GM13976 (cell line): ENCODE data around the gene SERPINB6.
"Not testable (repeated sequence)": the region's sequence is repeated elsewhere in the genome, so short reads cannot be mapped to it uniquely, and the experiment has no call there.

Experiments
- DNase-seq: peaks from one replicate; pipeline ENCODE4 v3.0.0; 2012; ENCODE audit warnings: low spot score
- CTCF ChIP-seq: IDR thresholded peaks from 2 replicates; pipeline ENCODE4 v1.5.1; 2012; ENCODE audit warnings: borderline replicate concordance, mild to moderate bottlenecking; ENCODE audit not compliant: insufficient read depth; ENCODE audit errors: extremely low read depth, missing control alignments, control extremely low read depth
- in situ Hi-C: fragments of 300-500 bp; cut with MboI; formaldehyde crosslinking; loops from one replicate; pipeline ENCODE4 v1.12.0; 2022; ENCODE audit warnings: low sequenced_read_pairs, mixed read lengths, inconsistent platforms; ENCODE audit not compliant: unreplicated experiment

The SERPINB6 gene

DNA sequence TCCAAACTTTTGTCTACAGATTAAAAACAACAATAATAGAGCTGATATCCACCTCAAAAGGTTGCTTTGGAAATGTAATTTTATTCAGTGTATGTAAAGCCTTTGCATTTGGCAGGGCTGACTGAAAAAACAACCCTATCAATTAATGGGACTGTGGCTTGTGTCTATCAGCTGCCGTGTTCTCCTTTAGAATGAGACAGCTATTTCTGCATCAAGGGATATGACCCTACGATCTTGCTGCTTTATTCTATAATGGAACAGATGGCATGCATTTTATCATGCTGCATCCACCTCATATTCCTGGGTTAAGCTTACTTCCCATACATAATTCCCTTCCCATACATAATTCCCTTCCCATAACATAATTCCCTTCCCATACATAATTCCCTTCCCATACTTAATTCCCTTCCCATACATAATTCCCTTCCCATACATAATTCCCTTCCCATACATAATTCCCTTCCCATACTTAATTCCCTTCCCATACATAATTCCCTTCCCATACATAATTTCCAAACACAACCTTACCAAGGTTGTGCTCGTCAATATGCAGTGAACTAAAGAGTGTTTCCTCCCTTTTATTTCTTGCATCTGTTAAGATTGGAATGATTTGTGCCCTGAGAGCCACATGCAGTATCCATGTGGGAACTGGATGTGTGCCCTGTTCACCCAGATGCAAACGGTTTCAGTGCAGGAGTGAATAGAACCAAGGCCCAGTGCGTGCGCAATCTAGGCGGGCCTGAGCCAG, 26.8 kb downstream of the SERPINB6 start:
- no peak for TF ChIP-seq CTCF
- in situ Hi-C loops = no loop called here
- no peak for DNase-seq

- no peak for DNase-seq
- in situ Hi-C loops = no loop called here
- TF ChIP-seq CTCF = no peak
These were observed 27.8 kb downstream of the SERPINB6 start for GRCh38 chr6:2943564-2943955.

DNA sequence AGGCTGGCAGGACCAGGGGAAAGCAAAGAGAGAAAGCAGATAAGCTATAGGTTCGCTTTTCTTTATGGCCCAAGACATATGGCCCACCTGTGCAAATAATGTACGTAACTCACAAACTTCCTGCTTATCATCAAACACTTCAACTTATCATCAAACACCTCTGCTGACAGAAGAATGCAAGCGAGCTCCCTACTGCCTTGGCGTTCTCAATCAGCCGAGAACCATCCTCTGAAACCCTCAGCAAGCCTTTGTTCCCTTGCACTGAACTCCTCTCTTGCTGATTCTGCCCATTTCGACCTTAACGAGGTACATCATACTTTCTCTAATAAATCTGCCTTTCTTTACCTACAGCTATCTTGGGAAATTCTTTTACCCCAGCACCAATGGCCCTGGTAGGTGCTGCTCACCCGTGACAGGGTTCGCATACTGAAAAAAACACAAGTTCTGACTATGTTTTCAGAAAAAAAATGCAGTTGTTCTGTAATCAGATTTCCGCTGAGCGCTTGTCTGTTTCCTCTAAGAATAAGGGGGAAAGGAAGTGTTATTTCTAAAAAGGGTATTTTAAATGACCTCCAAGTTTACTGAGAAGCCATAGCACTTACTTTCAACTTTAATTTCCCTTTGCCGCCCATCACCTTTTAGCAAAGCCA, 28.3 kb downstream of the SERPINB6 start:
- TF ChIP-seq CTCF = no peak
- in situ Hi-C loops = no loop called here
- no peak for DNase-seq

DNA sequence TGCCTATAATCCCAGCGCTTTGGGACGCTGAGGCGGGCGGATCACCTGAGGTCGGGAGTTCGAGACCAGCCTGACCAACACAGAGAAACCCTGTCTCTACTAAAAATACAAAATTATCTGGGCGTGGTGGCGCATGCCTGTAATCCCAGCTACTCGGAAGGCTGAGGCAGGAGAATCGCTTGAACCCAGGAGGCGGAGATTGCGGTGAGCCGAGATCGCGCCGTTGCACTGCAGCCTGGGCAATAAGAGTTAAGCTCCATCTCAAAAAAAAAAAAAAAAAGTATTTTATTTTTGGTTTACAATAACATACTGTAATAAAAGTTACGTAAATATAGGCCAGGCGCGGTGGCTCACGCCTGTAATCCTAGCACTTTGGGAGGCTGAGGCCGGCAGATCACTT, 29.3 kb downstream of the SERPINB6 start:
- DNase-seq, in situ Hi-C loops: not testable (repeated sequence)

DNA sequence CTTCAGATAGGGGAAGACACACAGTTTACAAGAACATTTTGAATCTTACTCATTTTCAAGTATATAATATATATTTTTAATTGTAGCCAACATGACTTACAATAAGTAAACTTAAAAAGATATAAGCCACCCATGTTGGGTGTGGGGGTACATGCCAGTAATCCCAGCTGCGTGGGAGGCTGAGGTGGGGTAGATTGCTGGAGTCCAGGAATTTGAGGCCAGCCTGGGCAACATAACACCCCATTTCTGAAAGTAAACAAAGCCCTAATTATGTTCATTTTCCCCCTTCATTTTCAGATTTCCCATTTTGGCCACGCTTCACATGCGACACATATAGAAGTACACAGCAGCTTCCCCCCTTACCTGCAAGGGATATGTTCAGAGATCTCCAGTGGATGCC, 30.5 kb downstream of the SERPINB6 start:
- in situ Hi-C loops = no loop called here
- no peak for TF ChIP-seq CTCF
- DNase-seq = no peak

DNA sequence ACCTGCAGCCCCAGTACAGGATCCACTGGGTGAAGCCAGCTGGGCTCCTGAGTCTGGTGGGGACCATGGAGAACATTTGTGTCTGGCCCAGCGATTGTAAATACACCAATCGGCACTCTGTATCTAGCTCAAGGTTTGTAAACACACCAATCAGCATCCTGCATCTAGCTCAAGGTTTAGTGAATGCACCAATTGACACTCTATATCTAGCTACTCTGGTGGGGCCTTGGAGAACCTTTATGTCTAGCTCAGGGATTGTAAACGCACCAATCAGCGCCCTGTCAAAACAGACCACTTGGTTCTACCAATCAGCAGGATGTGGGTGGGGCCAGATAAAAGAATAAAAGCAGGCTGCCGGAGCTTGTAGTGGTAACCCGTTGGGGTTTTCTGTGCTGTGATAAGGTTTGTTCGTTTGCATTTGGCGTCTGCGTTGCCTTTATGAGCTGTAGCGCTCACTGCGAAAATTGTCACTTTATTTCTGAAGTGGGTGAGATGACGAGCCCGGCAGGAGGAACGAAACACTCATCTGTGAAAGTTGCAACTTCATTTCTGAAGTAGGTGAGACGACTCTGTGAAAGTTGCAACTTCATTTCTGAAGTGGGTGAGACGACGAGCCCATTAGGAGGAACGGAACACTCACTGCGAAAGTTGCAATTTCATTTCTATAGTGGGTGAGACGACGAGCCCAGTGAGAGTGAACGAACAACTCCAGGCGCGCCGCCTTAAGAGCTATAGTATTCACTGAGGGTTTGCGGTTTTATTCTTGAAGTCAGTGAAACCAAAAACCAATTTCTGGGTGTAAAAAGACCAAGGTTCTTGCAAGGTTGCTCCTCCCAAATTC, 31.1 kb downstream of the SERPINB6 start:
- DNase-seq = peak; percentile 86
- in situ Hi-C loops = no loop called here
- no peak for TF ChIP-seq CTCF
